CD4-positive, alpha-beta T cell (primary cell): Measurements from ENCODE around the gene FCHSD2. TPM values are rescaled to one million over a fixed set of nuclear protein-coding genes. Genes with fewer than 3 reads are reported as not detected.

ENCODE experiments used
- ATAC-seq: fragments of 200-7000 bp; cut with Tn5 transposase; one replicate; pipeline ENCODE4 v1.10.0; 2022; ENCODE audit warnings: mild to moderate bottlenecking; ENCODE audit not compliant: poor library complexity
- CTCF ChIA-PET: fragments of 350-600 bp; sonication (Branson Sonifier 250); formaldehyde crosslinking; loops from one replicate; lab custom pipeline; 2021; ENCODE audit warnings: antibody characterized with exemption, inconsistent platforms; lab: Charles Lee
- POLR2A ChIA-PET: fragments of 350-600 bp; sonication (Branson Sonifier 250); formaldehyde crosslinking; loops from one replicate; lab custom pipeline; 2021; ENCODE audit warnings: antibody characterized with exemption, inconsistent platforms; lab: Charles Lee
- DNase-seq, 14 experiments: peaks; one replicate each; pipeline ENCODE4 v3.0.0-alpha.2; 2013 to 2020; ENCODE audit warnings: mixed read lengths in 2 of 14
- H3K27ac ChIP-seq, 2 donors: one replicate each; pipeline versions ENCODE4 v1.5.1 to v1.7.0; 2013; ENCODE audit warnings: low read length in 2 of 2, low read depth in 1 of 2, mild to moderate bottlenecking in 1 of 2
- H3K27me3 ChIP-seq, 2 experiments: 1 replicate in 1 of 2; 2 replicates in 1 of 2; pipeline versions ENCODE4 v1.6.1 to v1.7.0; 2013; ENCODE audit warnings: low read length in 2 of 2, control low read depth in 1 of 2, mild to moderate bottlenecking in 1 of 2, moderate library complexity in 1 of 2; ENCODE audit not compliant: insufficient read depth in 2 of 2, control insufficient read depth in 1 of 2
- H3K36me3 ChIP-seq: one replicate; pipeline ENCODE4 v1.6.1; 2013; ENCODE audit warnings: low read length, control low read depth; ENCODE audit not compliant: insufficient read depth
- H3K4me1 ChIP-seq: one replicate; pipeline ENCODE4 v1.6.1; 2013; ENCODE audit warnings: low read length, control low read depth; ENCODE audit not compliant: insufficient read depth
- H3K4me3 ChIP-seq: one replicate; pipeline ENCODE4 v1.5.1; 2013; ENCODE audit warnings: mild to moderate bottlenecking, low read length, moderate library complexity
- H3K9me3 ChIP-seq, 2 experiments: 1 replicate in 1 of 2; 2 replicates in 1 of 2; pipeline versions ENCODE4 v1.6.1 to v1.7.0; 2013; ENCODE audit warnings: low read length in 2 of 2, mild to moderate bottlenecking in 2 of 2, control low read depth in 1 of 2, moderate library complexity in 1 of 2; ENCODE audit not compliant: control insufficient read depth in 1 of 2, insufficient read depth in 1 of 2
- H3K27ac Mint-ChIP-seq: one replicate; pipeline ENCODE4 v1.8.0; 2020; ENCODE audit warnings: mixed read lengths
- H3K27me3 Mint-ChIP-seq: one replicate; pipeline ENCODE4 v1.8.0; 2021; ENCODE audit warnings: mixed read lengths
- H3K36me3 Mint-ChIP-seq: one replicate; pipeline ENCODE4 v1.8.0; 2021; ENCODE audit warnings: low read depth, mixed read lengths
- H3K4me1 Mint-ChIP-seq: one replicate; pipeline ENCODE4 v1.8.0; 2021; ENCODE audit warnings: low read depth, mixed read lengths
- H3K4me3 Mint-ChIP-seq: one replicate; pipeline ENCODE4 v1.8.0; 2020; ENCODE audit warnings: mild to moderate bottlenecking, mixed read lengths
- H3K9me3 Mint-ChIP-seq: one replicate; pipeline ENCODE4 v1.8.0; 2020; ENCODE audit warnings: mixed read lengths
- intact Hi-C, 2 experiments: fragments of 100-400 bp; cut with DNase I in 1 of 2; cut with micrococcal nuclease in 1 of 2; formaldehyde crosslinking; loops; one replicate each; pipeline versions ENCODE4 v1.15.1 to v1.9.0; 2023 to 2025; cut with DNase I, micrococcal nuclease
- total RNA-seq, 174 experiments: library from RNA in 2 of 174; stranded (reverse) in 2 of 174; gene quantifications; one replicate each; pipeline ENCODE4 v1.2.3 and lab custom pipeline; 2021 to 2026
- TF ChIP-seq, protein P1 (sequence below): fragments of 200-600 bp; IDR thresholded peaks from one replicate; pipeline ENCODE4 v1.8.0; 2022; ENCODE audit warnings: antibody characterized with exemption, mild to moderate bottlenecking

Gene FCHSD2
- total RNA-seq, 2 experiments from 2014 or later, result 48.6 to 50.7 TPM

DNA sequence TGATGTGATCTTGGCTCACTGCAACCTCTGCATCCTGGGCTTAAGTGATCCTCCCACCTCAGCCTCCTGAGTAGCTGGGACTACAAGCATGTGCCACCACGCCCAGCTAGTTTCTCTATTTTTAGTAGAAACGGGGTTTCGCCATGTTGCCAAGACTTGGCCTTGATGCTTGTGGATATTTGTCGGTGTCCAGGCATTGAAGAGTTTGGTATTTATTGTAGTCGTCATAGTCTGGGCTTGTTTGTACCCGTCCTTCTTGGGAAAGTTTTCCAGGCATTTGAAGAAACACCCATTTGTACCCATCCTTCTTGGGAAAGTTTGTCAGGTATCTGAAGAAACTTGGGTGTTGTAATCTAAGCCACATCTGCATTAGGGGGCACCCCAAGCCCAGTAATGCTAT lies 28.7 kb downstream of the FCHSD2 start:
- H3K27me3 Mint-ChIP-seq, result no peaks in the 10 kb centered on the region
- H3K9me3 ChIP-seq, result no peaks in the 10 kb centered on the region
- POLR2A ChIA-PET, result interaction anchor here (0.6 to 0.9 kb wide), 2 partner anchors 19 to 21 kb away, joined by 4 read pairs; no protein-coding TSS in a partner anchor
- H3K4me1 Mint-ChIP-seq, result no peaks in the 10 kb centered on the region
- H3K4me3 ChIP-seq, result no peak overlapping the region
- no peak overlapping the region for H3K27ac Mint-ChIP-seq
- H3K27me3 ChIP-seq, result no peaks in the 10 kb centered on the region
- H3K4me3 Mint-ChIP-seq, result no peak overlapping the region
- ATAC-seq (no peak), DNase-seq (no peak)
- H3K36me3 ChIP-seq, result peaks cover 11% of the 10 kb centered on the region
- CTCF ChIA-PET, result no interaction called here
- peaks cover 45% of the 10 kb centered on the region for H3K36me3 Mint-ChIP-seq
- H3K4me1 ChIP-seq, result no peaks in the 10 kb centered on the region
- peaks cover 12% of the 10 kb centered on the region for H3K9me3 Mint-ChIP-seq
- intact Hi-C loops, result no loop called here
- TF ChIP-seq, protein P1, sequence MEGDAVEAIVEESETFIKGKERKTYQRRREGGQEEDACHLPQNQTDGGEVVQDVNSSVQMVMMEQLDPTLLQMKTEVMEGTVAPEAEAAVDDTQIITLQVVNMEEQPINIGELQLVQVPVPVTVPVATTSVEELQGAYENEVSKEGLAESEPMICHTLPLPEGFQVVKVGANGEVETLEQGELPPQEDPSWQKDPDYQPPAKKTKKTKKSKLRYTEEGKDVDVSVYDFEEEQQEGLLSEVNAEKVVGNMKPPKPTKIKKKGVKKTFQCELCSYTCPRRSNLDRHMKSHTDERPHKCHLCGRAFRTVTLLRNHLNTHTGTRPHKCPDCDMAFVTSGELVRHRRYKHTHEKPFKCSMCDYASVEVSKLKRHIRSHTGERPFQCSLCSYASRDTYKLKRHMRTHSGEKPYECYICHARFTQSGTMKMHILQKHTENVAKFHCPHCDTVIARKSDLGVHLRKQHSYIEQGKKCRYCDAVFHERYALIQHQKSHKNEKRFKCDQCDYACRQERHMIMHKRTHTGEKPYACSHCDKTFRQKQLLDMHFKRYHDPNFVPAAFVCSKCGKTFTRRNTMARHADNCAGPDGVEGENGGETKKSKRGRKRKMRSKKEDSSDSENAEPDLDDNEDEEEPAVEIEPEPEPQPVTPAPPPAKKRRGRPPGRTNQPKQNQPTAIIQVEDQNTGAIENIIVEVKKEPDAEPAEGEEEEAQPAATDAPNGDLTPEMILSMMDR, result no peak
- no peak overlapping the region for H3K27ac ChIP-seq

DNA sequence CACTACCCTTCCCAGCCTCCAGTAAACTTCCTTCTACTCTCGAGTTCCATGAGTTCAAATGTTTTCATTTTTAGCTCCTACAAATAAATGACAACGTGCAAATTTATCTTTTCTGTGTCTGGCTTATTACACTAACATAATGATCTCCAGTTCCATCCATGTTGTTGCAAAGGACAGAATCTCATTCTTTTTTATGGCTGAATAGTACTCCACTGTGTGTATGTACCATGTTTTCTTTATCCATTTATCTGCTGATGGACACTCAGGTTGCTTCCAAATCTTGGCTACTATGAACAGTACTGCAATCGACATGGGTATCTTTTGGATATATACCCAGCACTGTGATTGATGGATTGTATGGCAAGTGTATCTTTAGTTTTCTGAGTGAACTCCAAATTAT lies 34.5 kb downstream of the FCHSD2 start:
- DNase-seq (no peak), ATAC-seq (no peak)
- H3K36me3 ChIP-seq, result no peaks in the 10 kb centered on the region
- H3K9me3 ChIP-seq, result no peaks in the 10 kb centered on the region
- H3K9me3 Mint-ChIP-seq, result peaks cover 15% of the 10 kb centered on the region
- no peak overlapping the region for H3K4me3 ChIP-seq
- peaks cover 49% of the 10 kb centered on the region for H3K36me3 Mint-ChIP-seq
- TF ChIP-seq, protein P1, result no peak
- ChIA-PET CTCF (no interaction called here), POLR2A (no interaction called here)
- peaks cover 21% of the 10 kb centered on the region for H3K4me1 Mint-ChIP-seq
- no peak overlapping the region for H3K27ac ChIP-seq
- H3K27me3 Mint-ChIP-seq, result no peaks in the 10 kb centered on the region
- peak overlapping the region; percentile 13 for H3K27ac Mint-ChIP-seq
- intact Hi-C loops, result no loop called here
- no peaks in the 10 kb centered on the region for H3K27me3 ChIP-seq
- no peak overlapping the region for H3K4me3 Mint-ChIP-seq
- H3K4me1 ChIP-seq, result no peaks in the 10 kb centered on the region

DNA sequence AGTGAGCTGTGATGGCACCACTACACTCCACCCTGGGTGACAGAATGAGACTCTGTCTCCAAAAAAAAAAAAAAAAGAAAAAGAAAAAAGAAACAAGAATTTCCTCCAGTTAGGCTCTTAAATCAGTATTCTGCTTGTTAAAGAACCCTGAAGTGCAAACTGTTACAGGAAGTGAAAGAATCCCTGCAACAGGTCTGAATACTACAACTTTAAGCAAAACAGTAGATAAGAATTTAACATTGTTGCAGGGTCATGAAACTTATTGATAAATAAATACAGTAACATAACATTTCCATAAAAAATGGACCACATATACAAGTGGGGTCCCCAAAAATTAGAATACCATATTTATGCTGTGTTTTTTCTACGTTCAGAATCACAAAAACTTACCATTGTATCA lies 35.8 kb downstream of the FCHSD2 start:
- Mint-ChIP-seq H3K27ac (no peak overlapping the region), H3K9me3 (peaks cover 13% of the 10 kb centered on the region), H3K4me3 (no peak overlapping the region), H3K4me1 (peaks cover 27% of the 10 kb centered on the region), H3K27me3 (no peaks in the 10 kb centered on the region), H3K36me3 (peaks cover 56% of the 10 kb centered on the region)
- Histone ChIP-seq H3K4me1 (no peaks in the 10 kb centered on the region), H3K9me3 (no peaks in the 10 kb centered on the region), H3K36me3 (no peaks in the 10 kb centered on the region), H3K4me3 (no peak overlapping the region), H3K27ac (no peak overlapping the region), H3K27me3 (no peaks in the 10 kb centered on the region)
- intact Hi-C loops, result no loop called here
- ATAC-seq (no peak), DNase-seq (no peak)
- POLR2A ChIA-PET, result no interaction called here
- CTCF ChIA-PET, result no interaction called here
- TF ChIP-seq, protein P1, result no peak
